Astrocyte (in vitro differentiated cells and primary cell): ENCODE data around the gene VWA8. TPM values are rescaled to one million over a fixed set of nuclear protein-coding genes. Genes with fewer than 3 reads are reported as not detected.
"Not testable (repeated sequence)": the region's sequence is repeated elsewhere in the genome, so short reads cannot be mapped to it uniquely, and the experiment has no call there.

ENCODE experiments used
- DNase-seq: peaks from one replicate; pipeline ENCODE4 v3.0.0-alpha.2; 2010; ENCODE audit warnings: low read depth
- FAIRE-seq: peaks from 2 replicates; lab custom pipeline; 2011; peaks lifted over from hg19 to GRCh38; lab: Jason Lieb, UNC
- H2AFZ ChIP-seq: 2 replicates; pipeline ENCODE4 v1.6.0; 2012; ENCODE audit warnings: low read depth, low read length, inconsistent platforms
- H3K27ac ChIP-seq: 2 replicates; pipeline ENCODE4 v1.5.1; 2011; ENCODE audit warnings: low read depth, low read length, inconsistent platforms
- H3K27me3 ChIP-seq: 2 replicates; pipeline ENCODE4 v1.6.0; 2011; ENCODE audit warnings: low read length, inconsistent platforms; ENCODE audit not compliant: insufficient read depth
- H3K36me3 ChIP-seq: 2 replicates; pipeline ENCODE4 v1.5.1; 2011; ENCODE audit warnings: low read length, inconsistent platforms; ENCODE audit not compliant: insufficient read depth
- H3K4me1 ChIP-seq: 2 replicates; pipeline ENCODE4 v1.5.1; 2011; ENCODE audit warnings: low read length, inconsistent platforms; ENCODE audit not compliant: insufficient read depth
- H3K4me2 ChIP-seq: 2 replicates; pipeline ENCODE4 v1.6.0; 2012; ENCODE audit warnings: low read length, inconsistent platforms
- H3K4me3 ChIP-seq: 2 replicates; pipeline ENCODE4 v1.5.1; 2011; ENCODE audit warnings: low read depth, mild to moderate bottlenecking, low read length, inconsistent platforms; ENCODE audit not compliant: insufficient read depth
- H3K79me2 ChIP-seq: 2 replicates; pipeline ENCODE4 v1.6.0; 2012; ENCODE audit warnings: mild to moderate bottlenecking, low read length, inconsistent platforms; ENCODE audit not compliant: insufficient read depth
- H3K9ac ChIP-seq: 2 replicates; pipeline ENCODE4 v1.6.0; 2012; ENCODE audit warnings: mild to moderate bottlenecking, low read length, inconsistent platforms
- H3K9me3 ChIP-seq: 2 replicates; pipeline ENCODE4 v1.5.1; 2012; ENCODE audit warnings: low read depth, mild to moderate bottlenecking, low read length, inconsistent platforms; ENCODE audit not compliant: insufficient read depth
- H4K20me1 ChIP-seq: 2 replicates; pipeline ENCODE4 v1.6.0; 2012; ENCODE audit warnings: low read length, inconsistent platforms; ENCODE audit not compliant: insufficient read depth
- H3K27ac Mint-ChIP-seq: one replicate; pipeline ENCODE4 v1.8.0; 2021; ENCODE audit warnings: mild to moderate bottlenecking, mixed read lengths; ENCODE audit not compliant: unreplicated experiment
- H3K27me3 Mint-ChIP-seq: one replicate; pipeline ENCODE4 v1.8.0; 2021; ENCODE audit warnings: low read depth, mixed read lengths; ENCODE audit not compliant: unreplicated experiment
- H3K36me3 Mint-ChIP-seq: one replicate; pipeline ENCODE4 v1.8.0; 2021; ENCODE audit warnings: low read depth, mixed read lengths; ENCODE audit not compliant: unreplicated experiment
- H3K4me1 Mint-ChIP-seq: one replicate; pipeline ENCODE4 v1.8.0; 2021; ENCODE audit warnings: low read depth, mixed read lengths; ENCODE audit not compliant: unreplicated experiment
- H3K4me3 Mint-ChIP-seq: one replicate; pipeline ENCODE4 v1.8.0; 2021; ENCODE audit warnings: mild to moderate bottlenecking, moderate library complexity, mixed read lengths; ENCODE audit not compliant: unreplicated experiment
- H3K9me3 Mint-ChIP-seq: one replicate; pipeline ENCODE4 v1.8.0; 2021; ENCODE audit warnings: mild to moderate bottlenecking, mixed read lengths; ENCODE audit not compliant: unreplicated experiment
- CTCF ChIP-seq: IDR thresholded peaks from 2 replicates; pipeline ENCODE4 v1.5.1; 2011; ENCODE audit warnings: low read depth, mild to moderate bottlenecking, inconsistent platforms, low read length, moderate library complexity; ENCODE audit not compliant: insufficient read depth
- EZH2 ChIP-seq: IDR thresholded peaks from 2 replicates; pipeline ENCODE4 v1.6.1; 2012; ENCODE audit warnings: mild to moderate bottlenecking, low read length, inconsistent platforms; ENCODE audit not compliant: insufficient read depth
- total RNA-seq: library from RNA; stranded (reverse); gene quantifications from 2 replicates; pipeline ENCODE4 v1.2.1, GENCODE V29; 2021

VWA8 gene
- total RNA-seq, 1 donor from 2014 or later = 15.6 TPM

- Histone ChIP-seq H3K9ac (no peak overlapping the region), H3K4me1 (peaks cover 12% of the 10 kb centered on the region), H3K4me3 (no peak overlapping the region), H3K4me2 (peak overlapping the region; percentile 23), H3K27ac (peak overlapping the region; percentile 11), H3K9me3 (no peaks in the 10 kb centered on the region), H2AFZ (no peak overlapping the region), H4K20me1 (no peaks in the 10 kb centered on the region), H3K36me3 (no peaks in the 10 kb centered on the region), H3K79me2 (no peaks in the 10 kb centered on the region), H3K27me3 (no peaks in the 10 kb centered on the region)
- Mint-ChIP-seq H3K27me3 (no peaks in the 10 kb centered on the region), H3K9me3 (peaks cover 3% of the 10 kb centered on the region), H3K4me3 (no peak overlapping the region), H3K4me1 (peaks cover 12% of the 10 kb centered on the region), H3K27ac (no peak overlapping the region), H3K36me3 (peaks cover 1% of the 10 kb centered on the region)
- TF ChIP-seq CTCF (no peak), EZH2 (no peak)
- DNase-seq = peak; percentile 43
- peak; percentile 17 for FAIRE-seq
Measured at GRCh38 chr13:41622432-41623429, 338.2 kb downstream of the VWA8 start.

- FAIRE-seq = peak; percentile 76
- H3K4me3 Mint-ChIP-seq = no peak overlapping the region
- H3K27me3 ChIP-seq = no peaks in the 10 kb centered on the region
Measured at GRCh38 chr13:41621716-41622431, 339.0 kb downstream of the VWA8 start.

GRCh38 chr13:41617633-41618032 is 343.3 kb downstream of the VWA8 start:
- H2AFZ ChIP-seq, H3K79me2 ChIP-seq, H3K4me3 ChIP-seq, H3K27ac ChIP-seq, H3K27me3 Mint-ChIP-seq, DNase-seq, H3K4me2 ChIP-seq, H3K27ac Mint-ChIP-seq, H3K27me3 ChIP-seq, H3K36me3 Mint-ChIP-seq, H3K9me3 Mint-ChIP-seq, H3K9me3 ChIP-seq, H3K4me3 Mint-ChIP-seq, H4K20me1 ChIP-seq, FAIRE-seq, H3K9ac ChIP-seq, H3K36me3 ChIP-seq: not testable (repeated sequence)
- H3K4me1 ChIP-seq = peaks cover 30% of the 10 kb centered on the region
- H3K4me1 Mint-ChIP-seq = peaks cover 34% of the 10 kb centered on the region

More at GRCh38 chr13:41621716-41622431, 339.0 kb downstream of the VWA8 start:
- no peak overlapping the region for H3K4me3 ChIP-seq
- no peak overlapping the region for H3K27ac Mint-ChIP-seq
- no peaks in the 10 kb centered on the region for H3K27me3 Mint-ChIP-seq
- DNase-seq = peak; percentile 63
- H3K36me3 ChIP-seq = no peaks in the 10 kb centered on the region
- no peak overlapping the region for H2AFZ ChIP-seq
- peaks cover 3% of the 10 kb centered on the region for H3K9me3 Mint-ChIP-seq
- no peak overlapping the region for H3K9ac ChIP-seq
- peaks cover 12% of the 10 kb centered on the region for H3K4me1 Mint-ChIP-seq
- TF ChIP-seq EZH2 (no peak), CTCF (no peak)
- H3K79me2 ChIP-seq = no peaks in the 10 kb centered on the region
- H4K20me1 ChIP-seq = no peaks in the 10 kb centered on the region
- H3K36me3 Mint-ChIP-seq = peaks cover 1% of the 10 kb centered on the region
- peaks cover 12% of the 10 kb centered on the region for H3K4me1 ChIP-seq
- H3K27ac ChIP-seq = peak overlapping the region; percentile 11
- H3K9me3 ChIP-seq = no peaks in the 10 kb centered on the region
- H3K4me2 ChIP-seq = peak overlapping the region; percentile 23
